ENCODE results near the gene SIT1. TPM values are rescaled to one million over a fixed set of nuclear protein-coding genes. Genes with fewer than 3 reads are reported as not detected.

The SIT1 gene
- polyA plus RNA-seq, 1 donor (not counting 4 experiments of a cell fraction or from before 2014, with no cell fraction given) = not detected

DNA sequence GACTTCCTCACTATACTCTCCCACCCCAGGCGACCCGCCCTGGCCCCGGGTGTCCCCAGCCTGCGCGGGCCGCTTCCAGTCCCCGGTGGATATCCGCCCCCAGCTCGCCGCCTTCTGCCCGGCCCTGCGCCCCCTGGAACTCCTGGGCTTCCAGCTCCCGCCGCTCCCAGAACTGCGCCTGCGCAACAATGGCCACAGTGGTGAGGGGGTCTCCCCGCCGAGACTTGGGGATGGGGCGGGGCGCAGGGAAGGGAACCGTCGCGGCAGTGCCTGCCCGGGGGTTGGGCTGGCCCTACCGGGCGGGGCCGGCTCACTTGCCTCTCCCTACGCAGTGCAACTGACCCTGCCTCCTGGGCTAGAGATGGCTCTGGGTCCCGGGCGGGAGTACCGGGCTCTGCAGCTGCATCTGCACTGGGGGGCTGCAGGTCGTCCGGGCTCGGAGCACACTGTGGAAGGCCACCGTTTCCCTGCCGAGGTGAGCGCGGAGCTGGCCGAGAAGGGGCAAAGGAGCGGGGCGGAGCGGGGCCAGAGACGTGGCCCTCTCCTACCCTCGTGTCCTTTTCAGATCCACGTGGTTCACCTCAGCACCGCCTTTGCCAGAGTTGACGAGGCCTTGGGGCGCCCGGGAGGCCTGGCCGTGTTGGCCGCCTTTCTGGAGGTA lies 25.1 kb upstream of the SIT1 start:
- H3K9me1 ChIP-seq (ENCODE audit: control insufficient read depth, extremely low read depth, insufficient read depth, low read length) = no peaks in the 10 kb centered on the region
- TF ChIP-seq, protein P1, sequence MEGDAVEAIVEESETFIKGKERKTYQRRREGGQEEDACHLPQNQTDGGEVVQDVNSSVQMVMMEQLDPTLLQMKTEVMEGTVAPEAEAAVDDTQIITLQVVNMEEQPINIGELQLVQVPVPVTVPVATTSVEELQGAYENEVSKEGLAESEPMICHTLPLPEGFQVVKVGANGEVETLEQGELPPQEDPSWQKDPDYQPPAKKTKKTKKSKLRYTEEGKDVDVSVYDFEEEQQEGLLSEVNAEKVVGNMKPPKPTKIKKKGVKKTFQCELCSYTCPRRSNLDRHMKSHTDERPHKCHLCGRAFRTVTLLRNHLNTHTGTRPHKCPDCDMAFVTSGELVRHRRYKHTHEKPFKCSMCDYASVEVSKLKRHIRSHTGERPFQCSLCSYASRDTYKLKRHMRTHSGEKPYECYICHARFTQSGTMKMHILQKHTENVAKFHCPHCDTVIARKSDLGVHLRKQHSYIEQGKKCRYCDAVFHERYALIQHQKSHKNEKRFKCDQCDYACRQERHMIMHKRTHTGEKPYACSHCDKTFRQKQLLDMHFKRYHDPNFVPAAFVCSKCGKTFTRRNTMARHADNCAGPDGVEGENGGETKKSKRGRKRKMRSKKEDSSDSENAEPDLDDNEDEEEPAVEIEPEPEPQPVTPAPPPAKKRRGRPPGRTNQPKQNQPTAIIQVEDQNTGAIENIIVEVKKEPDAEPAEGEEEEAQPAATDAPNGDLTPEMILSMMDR (optimal IDR thresholded peaks at IDR 0.05 in 1 of 3, IDR thresholded peaks at IDR 0.05 in 1 of 3, conservative IDR thresholded peaks at IDR 0.05 in 1 of 3; ENCODE audit: extremely low read depth in 1 of 3, insufficient read depth in 2 of 3, low read length in 3 of 3) = no peak
- TF ChIP-seq EZH2 (IDR thresholded peaks at IDR 0.05; ENCODE audit: low read length) = no peak

DNA sequence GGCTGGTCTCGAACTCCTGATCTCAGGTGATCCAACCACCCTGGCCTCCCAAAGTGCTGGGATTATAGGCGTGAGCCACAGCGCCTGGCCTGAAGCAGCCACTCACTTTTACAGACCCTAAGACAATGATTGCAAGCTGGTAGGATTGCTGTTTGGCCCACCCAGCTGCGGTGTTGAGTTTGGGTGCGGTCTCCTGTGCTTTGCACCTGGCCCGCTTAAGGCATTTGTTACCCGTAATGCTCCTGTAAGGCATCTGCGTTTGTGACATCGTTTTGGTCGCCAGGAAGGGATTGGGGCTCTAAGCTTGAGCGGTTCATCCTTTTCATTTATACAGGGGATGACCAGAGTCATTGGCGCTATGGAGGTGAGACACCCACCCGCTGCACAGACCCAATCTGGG lies 24.5 kb upstream of the SIT1 start:
- Histone ChIP-seq H3K9ac (ENCODE audit: control insufficient read depth, extremely low read depth, insufficient read depth, low read length) (no peak overlapping the region), H3K79me2 (ENCODE audit: control insufficient read depth, insufficient read depth, low read length) (no peaks in the 10 kb centered on the region), H2AFZ (ENCODE audit: control insufficient read depth, low read length) (peak overlapping the region; percentile 30), H3K36me3 (ENCODE audit: control insufficient read depth in 2 of 2, extremely low read depth in 1 of 2, insufficient read depth in 2 of 2, low read length in 2 of 2) (no peaks in the 10 kb centered on the region), H4K20me1 (ENCODE audit: control insufficient read depth, extremely low read depth, insufficient read depth, low read length) (no peaks in the 10 kb centered on the region), H3K27ac (ENCODE audit: control insufficient read depth, insufficient read depth, low read length) (no peak overlapping the region), H3K4me1 (ENCODE audit: control insufficient read depth, extremely low read depth, insufficient read depth, low read length) (peaks cover 9% of the 10 kb centered on the region), H3K9me3 (ENCODE audit: control insufficient read depth, low read depth, low read length) (no peaks in the 10 kb centered on the region), H3K4me2 (ENCODE audit: control insufficient read depth, extremely low read depth, insufficient read depth, low read depth, low read length) (peak overlapping the region; percentile 48), H3K27me3 (ENCODE audit: control insufficient read depth, extremely low read depth, insufficient read depth, low read length) (no peaks in the 10 kb centered on the region), H3K9me1 (ENCODE audit: control insufficient read depth, extremely low read depth, insufficient read depth, low read length) (no peaks in the 10 kb centered on the region), H3K4me3 (ENCODE audit: control insufficient read depth in 2 of 3, extremely low read depth in 1 of 3, insufficient read depth in 2 of 3, low read depth in 1 of 3, low read length in 3 of 3) (no peak overlapping the region)
- FAIRE-seq = no peak
- no peak for DNase-seq (ENCODE audit: low read depth, low spot score)
- no peak for TF ChIP-seq EZH2 (IDR thresholded peaks at IDR 0.05; ENCODE audit: low read length)
- TF ChIP-seq, protein P1 (optimal IDR thresholded peaks at IDR 0.05 in 1 of 3, IDR thresholded peaks at IDR 0.05 in 1 of 3, conservative IDR thresholded peaks at IDR 0.05 in 1 of 3; ENCODE audit: extremely low read depth in 1 of 3, insufficient read depth in 2 of 3, low read length in 3 of 3) = no peak
- dilution Hi-C loops (cut with MboI; ENCODE audit: extremely low pct_ligation_motif_present, low sequenced_read_pairs) = no loop called here

More for the DNA sequence above, 25.1 kb upstream of the SIT1 start:
- DNase-seq (ENCODE audit: low read depth, low spot score) = no peak
- H4K20me1 ChIP-seq (ENCODE audit: control insufficient read depth, extremely low read depth, insufficient read depth, low read length) = no peaks in the 10 kb centered on the region
- no peaks in the 10 kb centered on the region for H3K79me2 ChIP-seq (ENCODE audit: control insufficient read depth, insufficient read depth, low read length)
- H3K27me3 ChIP-seq (ENCODE audit: control insufficient read depth, extremely low read depth, insufficient read depth, low read length) = no peaks in the 10 kb centered on the region
- H3K4me2 ChIP-seq (ENCODE audit: control insufficient read depth, extremely low read depth, insufficient read depth, low read depth, low read length) = peak overlapping the region; percentile 51
- dilution Hi-C loops (cut with MboI; ENCODE audit: extremely low pct_ligation_motif_present, low sequenced_read_pairs) = no loop called here
- H3K4me1 ChIP-seq (ENCODE audit: control insufficient read depth, extremely low read depth, insufficient read depth, low read length) = peaks cover 9% of the 10 kb centered on the region
- H3K27ac ChIP-seq (ENCODE audit: control insufficient read depth, insufficient read depth, low read length) = no peak overlapping the region
- H3K4me3 ChIP-seq (ENCODE audit: control insufficient read depth in 2 of 3, extremely low read depth in 1 of 3, insufficient read depth in 2 of 3, low read depth in 1 of 3, low read length in 3 of 3) = peak overlapping the region in 1 of 3 experiments; percentile 14
- H3K9ac ChIP-seq (ENCODE audit: control insufficient read depth, extremely low read depth, insufficient read depth, low read length) = no peak overlapping the region
- H3K9me3 ChIP-seq (ENCODE audit: control insufficient read depth, low read depth, low read length) = no peaks in the 10 kb centered on the region
- FAIRE-seq = no peak
- peak overlapping the region; percentile 43 for H2AFZ ChIP-seq (ENCODE audit: control insufficient read depth, low read length)
- H3K36me3 ChIP-seq (ENCODE audit: control insufficient read depth in 2 of 2, extremely low read depth in 1 of 2, insufficient read depth in 2 of 2, low read length in 2 of 2) = no peaks in the 10 kb centered on the region
